ENCODE results near the gene CCDC57.
"Not testable (repeated sequence)": the region's sequence is repeated elsewhere in the genome, so short reads cannot be mapped to it uniquely, and the experiment has no call there.

The CCDC57 gene

GRCh38 chr17:82148011-82148410 is 64.6 kb downstream of the CCDC57 start:
- no peak for DNase-seq (ENCODE audit: low read depth)
- no peak for TF ChIP-seq CTCF (IDR thresholded peaks at IDR 0.05; ENCODE audit: insufficient read depth, low read depth, low read length, missing control alignments)
- H3K4me3 ChIP-seq (ENCODE audit: low read length): no peak overlapping the region

GRCh38 chr17:82146663-82147654 is 65.7 kb downstream of the CCDC57 start:
- no peak for TF ChIP-seq CTCF (IDR thresholded peaks at IDR 0.05; ENCODE audit: insufficient read depth, low read depth, low read length, missing control alignments)
- DNase-seq (ENCODE audit: low read depth): no peak
- H3K4me3 ChIP-seq (ENCODE audit: low read length): no peak overlapping the region

GRCh38 chr17:82145550-82146155 is 67.0 kb downstream of the CCDC57 start:
- DNase-seq (ENCODE audit: low read depth): no peak
- no peak overlapping the region for H3K4me3 ChIP-seq (ENCODE audit: low read length)
- no peak for TF ChIP-seq CTCF (IDR thresholded peaks at IDR 0.05; ENCODE audit: insufficient read depth, low read depth, low read length, missing control alignments)

GRCh38 chr17:82143333-82143732 is 69.3 kb downstream of the CCDC57 start:
- DNase-seq (ENCODE audit: low read depth): no peak
- TF ChIP-seq CTCF (IDR thresholded peaks at IDR 0.05; ENCODE audit: insufficient read depth, low read depth, low read length, missing control alignments): no peak

GRCh38 chr17:82139961-82140360 is 72.7 kb downstream of the CCDC57 start:
- DNase-seq (ENCODE audit: low read depth); H3K4me3 ChIP-seq (ENCODE audit: low read length): not testable (repeated sequence)

More at GRCh38 chr17:82143333-82143732, 69.3 kb downstream of the CCDC57 start:
- no peak overlapping the region for H3K4me3 ChIP-seq (ENCODE audit: low read length)

GRCh38 chr17:82138511-82138992 is 74.1 kb downstream of the CCDC57 start:
- no peak for TF ChIP-seq CTCF (IDR thresholded peaks at IDR 0.05; ENCODE audit: insufficient read depth, low read depth, low read length, missing control alignments)
- DNase-seq (ENCODE audit: low read depth): no peak
- no peak overlapping the region for H3K4me3 ChIP-seq (ENCODE audit: low read length)

GRCh38 chr17:82134101-82134500 is 78.5 kb downstream of the CCDC57 start:
- peak; percentile 41 for DNase-seq (ENCODE audit: low read depth)
- no peak overlapping the region for H3K4me3 ChIP-seq (ENCODE audit: low read length)
- no peak for TF ChIP-seq CTCF (IDR thresholded peaks at IDR 0.05; ENCODE audit: insufficient read depth, low read depth, low read length, missing control alignments)

- DNase-seq (ENCODE audit: low read depth): peak; percentile 90
- not testable (repeated sequence) for H3K4me3 ChIP-seq (ENCODE audit: low read length)
Measured at GRCh38 chr17:82133166-82133953, 79.3 kb downstream of the CCDC57 start.

Data from epithelial cell of esophagus (primary cell).